ENCODE measurements around the gene TPBGL.

GRCh38 chr11:75248924-75249256, 8.3 kb downstream of the TPBGL start:
- TF ChIP-seq, protein P1, sequence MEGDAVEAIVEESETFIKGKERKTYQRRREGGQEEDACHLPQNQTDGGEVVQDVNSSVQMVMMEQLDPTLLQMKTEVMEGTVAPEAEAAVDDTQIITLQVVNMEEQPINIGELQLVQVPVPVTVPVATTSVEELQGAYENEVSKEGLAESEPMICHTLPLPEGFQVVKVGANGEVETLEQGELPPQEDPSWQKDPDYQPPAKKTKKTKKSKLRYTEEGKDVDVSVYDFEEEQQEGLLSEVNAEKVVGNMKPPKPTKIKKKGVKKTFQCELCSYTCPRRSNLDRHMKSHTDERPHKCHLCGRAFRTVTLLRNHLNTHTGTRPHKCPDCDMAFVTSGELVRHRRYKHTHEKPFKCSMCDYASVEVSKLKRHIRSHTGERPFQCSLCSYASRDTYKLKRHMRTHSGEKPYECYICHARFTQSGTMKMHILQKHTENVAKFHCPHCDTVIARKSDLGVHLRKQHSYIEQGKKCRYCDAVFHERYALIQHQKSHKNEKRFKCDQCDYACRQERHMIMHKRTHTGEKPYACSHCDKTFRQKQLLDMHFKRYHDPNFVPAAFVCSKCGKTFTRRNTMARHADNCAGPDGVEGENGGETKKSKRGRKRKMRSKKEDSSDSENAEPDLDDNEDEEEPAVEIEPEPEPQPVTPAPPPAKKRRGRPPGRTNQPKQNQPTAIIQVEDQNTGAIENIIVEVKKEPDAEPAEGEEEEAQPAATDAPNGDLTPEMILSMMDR (conservative IDR thresholded peaks at IDR 0.05; ENCODE audit: low read depth, low read length): no peak; the same call in 1 of the 2 replicates
- no peak for TF ChIP-seq EZH2phosphoT487 (IDR thresholded peaks at IDR 0.05; ENCODE audit: borderline replicate concordance, low read length)

Measured in PC-3 (cell line).